Osteoblast (primary cell): ENCODE results near the gene EXOC1. TPM values are rescaled to one million over a fixed set of nuclear protein-coding genes. Genes with fewer than 3 reads are reported as not detected.
A peak's percentile ranks its signal among the peaks of the same experiment; 100 is the strongest.

ENCODE experiments used
- DNase-seq: peaks from one replicate; pipeline ENCODE4 v3.0.0; 2011; ENCODE audit warnings: low spot score, mixed read lengths; ENCODE audit not compliant: insufficient read length; ENCODE audit errors: missing footprints
- H2AFZ ChIP-seq: 2 replicates; pipeline ENCODE4 v1.6.0; 2011; ENCODE audit warnings: mild to moderate bottlenecking, low read length
- H3K27ac ChIP-seq: 2 replicates; pipeline ENCODE4 v1.5.1; 2011; ENCODE audit warnings: mild to moderate bottlenecking, low read depth, low read length, moderate library complexity
- H3K27me3 ChIP-seq: 2 replicates; pipeline ENCODE4 v1.6.0; 2012; ENCODE audit warnings: mild to moderate bottlenecking, control low read depth, inconsistent platforms, low read length, moderate library complexity; ENCODE audit not compliant: insufficient read depth
- H3K36me3 ChIP-seq: 2 replicates; pipeline ENCODE4 v1.5.1; 2011; ENCODE audit warnings: mild to moderate bottlenecking, low read length, control low read depth, moderate library complexity; ENCODE audit not compliant: insufficient read depth
- H3K4me1 ChIP-seq: 2 replicates; pipeline ENCODE4 v1.5.1; 2011; ENCODE audit warnings: mild to moderate bottlenecking, low read length, control low read depth, moderate library complexity; ENCODE audit not compliant: insufficient read depth
- H3K4me2 ChIP-seq: 2 replicates; pipeline ENCODE4 v1.6.0; 2011; ENCODE audit warnings: mild to moderate bottlenecking, low read length; ENCODE audit not compliant: insufficient read depth
- H3K4me3 ChIP-seq: fragments of 200-600 bp; sonication (generic); 3 replicates; pipeline ENCODE4 v1.5.1; 2012; ENCODE audit warnings: mild to moderate bottlenecking, low read length, inconsistent platforms; ENCODE audit not compliant: insufficient read depth
- H3K79me2 ChIP-seq: 2 replicates; pipeline ENCODE4 v1.6.0; 2012; ENCODE audit warnings: mild to moderate bottlenecking, low read length, control low read depth, inconsistent platforms; ENCODE audit not compliant: insufficient read depth
- H3K9me3 ChIP-seq: 2 replicates; pipeline ENCODE4 v1.5.1; 2011; ENCODE audit warnings: low read depth, low read length, control low read depth
- H4K20me1 ChIP-seq: 2 replicates; pipeline ENCODE4 v1.6.0; 2012; ENCODE audit warnings: mild to moderate bottlenecking, low read length, control low read depth; ENCODE audit not compliant: insufficient read depth
- CTCF ChIP-seq: IDR thresholded peaks from 2 replicates; pipeline ENCODE4 v1.5.1; 2011; ENCODE audit warnings: mild to moderate bottlenecking, low read depth, low read length, moderate library complexity; ENCODE audit errors: extremely low read depth
- total RNA-seq: library from RNA; depleted of rRNA; stranded (reverse); fragments of >200 nt; gene quantifications from 2 replicates; pipeline ENCODE4 v1.2.3, GENCODE V29; 2012

EXOC1 gene
- total RNA-seq, 1 donor, result 48.9 TPM

GRCh38 chr4:55887594-55887993 is 34.1 kb downstream of the EXOC1 start:
- Histone ChIP-seq H3K4me1 (no peaks in the 10 kb centered on the region), H4K20me1 (no peaks in the 10 kb centered on the region), H3K79me2 (no peaks in the 10 kb centered on the region), H3K27ac (no peak overlapping the region), H2AFZ (no peak overlapping the region), H3K4me2 (no peak overlapping the region), H3K4me3 (no peak overlapping the region), H3K36me3 (peaks cover 12% of the 10 kb centered on the region), H3K27me3 (no peaks in the 10 kb centered on the region), H3K9me3 (no peaks in the 10 kb centered on the region)
- TF ChIP-seq CTCF, result peak; percentile 12
- no peak for DNase-seq

- no peak for TF ChIP-seq CTCF
- Histone ChIP-seq H4K20me1 (no peaks in the 10 kb centered on the region), H3K4me1 (no peaks in the 10 kb centered on the region)
Measured at GRCh38 chr4:55892156-55892555, 38.7 kb downstream of the EXOC1 start.

GRCh38 chr4:55896622-55897021 is 43.2 kb downstream of the EXOC1 start:
- Histone ChIP-seq H3K27ac (no peak overlapping the region), H3K4me1 (no peaks in the 10 kb centered on the region), H3K79me2 (no peaks in the 10 kb centered on the region), H3K9me3 (no peaks in the 10 kb centered on the region), H3K27me3 (no peaks in the 10 kb centered on the region), H3K4me3 (no peak overlapping the region), H3K36me3 (peaks cover 14% of the 10 kb centered on the region), H4K20me1 (no peaks in the 10 kb centered on the region), H2AFZ (no peak overlapping the region), H3K4me2 (no peak overlapping the region)
- TF ChIP-seq CTCF, result no peak
- no peak for DNase-seq

More at GRCh38 chr4:55892156-55892555, 38.7 kb downstream of the EXOC1 start:
- DNase-seq, result peak; percentile 17
- Histone ChIP-seq H3K4me3 (no peak overlapping the region), H3K27ac (no peak overlapping the region), H2AFZ (no peak overlapping the region), H3K79me2 (no peaks in the 10 kb centered on the region), H3K36me3 (peaks cover 14% of the 10 kb centered on the region), H3K27me3 (no peaks in the 10 kb centered on the region), H3K4me2 (no peak overlapping the region), H3K9me3 (no peaks in the 10 kb centered on the region)

GRCh38 chr4:55902677-55903076 is 49.2 kb downstream of the EXOC1 start:
- TF ChIP-seq CTCF, result no peak

More at GRCh38 chr4:55902677-55903076, 49.2 kb downstream of the EXOC1 start:
- Histone ChIP-seq H4K20me1 (no peaks in the 10 kb centered on the region), H2AFZ (no peak overlapping the region), H3K27ac (no peak overlapping the region), H3K9me3 (no peaks in the 10 kb centered on the region), H3K79me2 (no peaks in the 10 kb centered on the region), H3K4me1 (peaks cover 5% of the 10 kb centered on the region), H3K4me2 (no peak overlapping the region), H3K36me3 (peaks cover 8% of the 10 kb centered on the region), H3K4me3 (no peak overlapping the region), H3K27me3 (no peaks in the 10 kb centered on the region)
- no peak for DNase-seq
